H1 (cell line): ENCODE measurements around the gene FREM1. TPM values are rescaled to one million over a fixed set of nuclear protein-coding genes. Genes with fewer than 3 reads are reported as not detected.

Source experiments
- CTCF ChIA-PET: fragments of 300-600 bp; sonication (Branson Sonifier 250); formaldehyde crosslinking; loops from one replicate; lab custom pipeline; 2021; ENCODE audit not compliant: partially characterized antibody; lab: Charles Lee
- POLR2A ChIA-PET: fragments of 300-600 bp; sonication (Branson Sonifier 250); formaldehyde crosslinking; loops from one replicate; lab custom pipeline; 2021; ENCODE audit warnings: inconsistent platforms; ENCODE audit not compliant: partially characterized antibody; lab: Charles Lee
- DNase-seq, 2 experiments: peaks; one replicate each; pipeline versions ENCODE4 v3.0.0 to v3.0.0-alpha.2; 2010 to 2022; ENCODE audit warnings: low spot score in 2 of 2, low read depth in 1 of 2, mixed read lengths in 1 of 2
- FAIRE-seq: peaks from 2 replicates; lab custom pipeline; 2011; peaks lifted over from hg19 to GRCh38; lab: Jason Lieb, UNC
- H2AFZ ChIP-seq: 2 replicates; pipeline ENCODE4 v1.8.1; 2012; ENCODE audit warnings: low read length, inconsistent platforms
- H2AK5ac ChIP-seq: 2 replicates; pipeline ENCODE4 v1.6.1; 2013; ENCODE audit warnings: low read depth, low read length
- H2BK120ac ChIP-seq: replicated peaks from 2 replicates; pipeline ENCODE3; 2013; ENCODE audit warnings: low read depth, low read length, inconsistent platforms
- H2BK12ac ChIP-seq: 2 replicates; pipeline ENCODE4 v1.6.1; 2013; ENCODE audit warnings: low read depth, low read length
- H2BK15ac ChIP-seq: 2 replicates; pipeline ENCODE4 v1.6.1; 2013; ENCODE audit warnings: low read length
- H2BK20ac ChIP-seq: 2 replicates; pipeline ENCODE4 v1.6.1; 2013; ENCODE audit warnings: low read length
- H2BK5ac ChIP-seq: 2 replicates; pipeline ENCODE4 v1.6.1; 2013; ENCODE audit warnings: low read depth, low read length
- H3K14ac ChIP-seq: 2 replicates; pipeline ENCODE4 v1.6.1; 2013; ENCODE audit warnings: inconsistent platforms; ENCODE audit not compliant: insufficient read length
- H3K18ac ChIP-seq: 2 replicates; pipeline ENCODE4 v1.6.1; 2013; ENCODE audit warnings: low read length; ENCODE audit errors: extremely low read depth
- H3K23ac ChIP-seq: 2 replicates; pipeline ENCODE4 v1.6.1; 2013; ENCODE audit warnings: inconsistent platforms; ENCODE audit not compliant: insufficient read length
- H3K23me2 ChIP-seq: 2 replicates; pipeline ENCODE4 v1.6.1; 2013; ENCODE audit warnings: low read depth, low read length
- H3K27ac ChIP-seq: 2 replicates; pipeline ENCODE4 v1.6.1; 2011; ENCODE audit warnings: low read depth, low read length, inconsistent platforms
- H3K27me3 ChIP-seq, 4 experiments: replicated peaks in 1 of 4; 1 replicate in 1 of 4; 2 replicates in 3 of 4; pipeline versions ENCODE4 v1.6.1 to v1.8.1; 2011 to 2013; ENCODE audit warnings: low read length in 3 of 4, mild to moderate bottlenecking in 3 of 4, inconsistent platforms in 2 of 4, mixed read lengths in 2 of 4, moderate library complexity in 1 of 4; ENCODE audit not compliant: control insufficient read depth in 3 of 4, insufficient read depth in 3 of 4; ENCODE audit errors: extremely low read depth in 1 of 4
- H3K36me3 ChIP-seq, 4 experiments: 2 replicates each; pipeline versions ENCODE4 v1.6.1 to v1.8.1; 2011 to 2013; ENCODE audit warnings: mild to moderate bottlenecking in 4 of 4, low read length in 3 of 4, moderate library complexity in 2 of 4, control low read depth in 1 of 4, inconsistent platforms in 1 of 4; ENCODE audit not compliant: insufficient read depth in 4 of 4, control insufficient read depth in 2 of 4
- H3K4ac ChIP-seq: replicated peaks from 2 replicates; pipeline ENCODE3; 2013; ENCODE audit warnings: low read length, low read depth, mixed read lengths, inconsistent platforms; ENCODE audit not compliant: insufficient read length
- H3K4me1 ChIP-seq, 4 experiments: replicated peaks in 1 of 4; 1 replicate in 1 of 4; 2 replicates in 3 of 4; pipeline versions ENCODE4 v1.6.1 to v1.8.1; 2011 to 2013; ENCODE audit warnings: low read length in 3 of 4, inconsistent platforms in 2 of 4, mixed read lengths in 1 of 4; ENCODE audit not compliant: insufficient read depth in 4 of 4, control insufficient read depth in 3 of 4
- H3K4me2 ChIP-seq, 2 experiments: 2 replicates each; pipeline versions ENCODE4 v1.6.1 to v1.8.1; 2011 to 2013; ENCODE audit warnings: low read depth in 2 of 2, low read length in 2 of 2, control low read depth in 1 of 2, inconsistent platforms in 1 of 2, mild to moderate bottlenecking in 1 of 2; ENCODE audit not compliant: insufficient read depth in 1 of 2
- H3K4me3 ChIP-seq, 4 experiments: fragments of 200-600, 300-600 bp in 1 of 4; sonication (generic), shearing (Covaris generic), sonication (Bioruptor Twin) in 1 of 4; 2 replicates each; pipeline versions ENCODE4 v1.5.1 to v1.8.1; 2011 to 2016; ENCODE audit warnings: low read length in 4 of 4, low read depth in 3 of 4, control low read depth in 2 of 4, inconsistent platforms in 2 of 4, mild to moderate bottlenecking in 2 of 4, mixed read lengths in 1 of 4, moderate library complexity in 1 of 4; ENCODE audit not compliant: insufficient read depth in 2 of 4; ENCODE audit errors: extremely low read depth in 1 of 4
- H3K56ac ChIP-seq: replicated peaks from 2 replicates; pipeline ENCODE3; 2013; ENCODE audit warnings: low read depth, mild to moderate bottlenecking, mixed read lengths, low read length, inconsistent platforms; ENCODE audit not compliant: insufficient read length
- H3K79me1 ChIP-seq: 2 replicates; pipeline ENCODE4 v1.6.1; 2013; ENCODE audit warnings: low read depth, low read length, control low read depth
- H3K79me2 ChIP-seq, 2 experiments: 2 replicates each; pipeline versions ENCODE4 v1.6.1 to v1.8.1; 2012 to 2013; ENCODE audit warnings: low read length in 2 of 2, mild to moderate bottlenecking in 2 of 2, inconsistent platforms in 1 of 2; ENCODE audit not compliant: insufficient read depth in 2 of 2, control insufficient read depth in 1 of 2
- H3K9ac ChIP-seq, 4 experiments: replicated peaks in 1 of 4; 1 replicate in 1 of 4; 2 replicates in 3 of 4; pipeline versions ENCODE4 v1.6.1 to v1.8.1; 2011 to 2013; ENCODE audit warnings: low read depth in 3 of 4, low read length in 3 of 4, control low read depth in 2 of 4, mild to moderate bottlenecking in 2 of 4, moderate library complexity in 2 of 4, inconsistent platforms in 1 of 4; ENCODE audit errors: extremely low read depth in 1 of 4
- H3K9me3 ChIP-seq, 2 experiments: 2 replicates each; pipeline versions ENCODE4 v1.6.1 to v1.8.1; 2012 to 2013; ENCODE audit warnings: mild to moderate bottlenecking in 2 of 2, moderate library complexity in 2 of 2, control low read depth in 1 of 2, inconsistent platforms in 1 of 2, low read depth in 1 of 2, low read length in 1 of 2, mixed read lengths in 1 of 2; ENCODE audit not compliant: insufficient read depth in 2 of 2
- H4K20me1 ChIP-seq, 2 experiments: replicated peaks in 1 of 2; 2 replicates each; pipeline versions ENCODE3 to v1.8.1; 2011 to 2013; ENCODE audit warnings: inconsistent platforms in 2 of 2, low read length in 2 of 2, mild to moderate bottlenecking in 1 of 2; ENCODE audit not compliant: insufficient read depth in 2 of 2, control insufficient read depth in 1 of 2
- H4K5ac ChIP-seq: 2 replicates; pipeline ENCODE4 v1.6.1; 2013; ENCODE audit warnings: low read length, low read depth, mixed read lengths, inconsistent platforms; ENCODE audit not compliant: insufficient read length
- H4K8ac ChIP-seq: 2 replicates; pipeline ENCODE4 v1.8.0; 2013; ENCODE audit warnings: mild to moderate bottlenecking, moderate library complexity, low read length, inconsistent platforms; ENCODE audit not compliant: insufficient read depth; ENCODE audit errors: extremely low read depth
- H4K91ac ChIP-seq: replicated peaks from 2 replicates; pipeline ENCODE3; 2013; ENCODE audit warnings: low read length, mixed read lengths, inconsistent platforms; ENCODE audit not compliant: insufficient read length
- BACH1 ChIP-seq: IDR thresholded peaks from 2 replicates; pipeline ENCODE4 v1.6.1; 2012; ENCODE audit warnings: low read length, improper control_type of control experiment
- JUN ChIP-seq: IDR thresholded peaks from 2 replicates; pipeline ENCODE4 v1.6.1; 2011; ENCODE audit warnings: low read depth, mild to moderate bottlenecking, improper control_type of control experiment, low read length
- SAP30 ChIP-seq: fragments of 300-600 bp; sonication (generic); IDR thresholded peaks from 2 replicates; pipeline ENCODE4 v1.7.1; 2012; ENCODE audit warnings: low read length, moderate library complexity, mild to moderate bottlenecking, inconsistent platforms; ENCODE audit not compliant: insufficient read depth, insufficient replicate concordance
- WGBS, 2 experiments: shearing (Covaris generic) in 1 of 2; methylation state at CpG; one replicate each; pipeline versions ENCODE4 v1.1.6 to v1.1.7; 2013 to 2015; ENCODE audit warnings: low lambda C conversion rate in 2 of 2, mixed read lengths in 2 of 2, inconsistent platforms in 1 of 2, low coverage in 1 of 2, missing lambda C conversion rate in 1 of 2; ENCODE audit not compliant: insufficient replicate concordance in 2 of 2, insufficient coverage in 1 of 2, insufficient read length in 1 of 2; ENCODE audit errors: extremely low coverage in 1 of 2, missing lambda C conversion rate in 1 of 2; 5-methylcytosine and 5-hydroxymethylcytosine counted together
- polyA plus RNA-seq, 7 experiments: library from polyadenylated mRNA; depleted of rRNA in 3 of 7; stranded (reverse) in 5 of 7; unstranded in 2 of 7; fragments of >200 nt in 5 of 7; fragments of 200-250 nt in 2 of 7; gene quantifications; 1 replicate in 5 of 7; 2 replicates in 1 of 7; 4 replicates in 1 of 7; pipeline versions ENCODE4 v1.2.1 to v1.2.3, GENCODE V29; 2011 to 2013; ENCODE audit warnings: missing spikeins in 2 of 7, mixed read lengths in 2 of 7
- total RNA-seq: library from RNA; stranded (reverse); fragmentation: NEBNext Ultra II Directional; extraction: Animal tissue kit (Norgen Biotek cat#: 25700); gene quantifications from 2 replicates; pipeline ENCODE4 v1.2.1, GENCODE V29; 2021

Gene FREM1
- total and polyA plus RNA-seq, 2 of the 8 experiments (the other 6 are each of a cell fraction or from before 2014, with no cell fraction given), result 2.6 to 3.1 TPM

- Histone ChIP-seq H3K4me1 (peaks cover 0 to 11% (median 5%) of the 10 kb centered on the region in 4 experiments; a peak in 4 of 7 replicates), H4K5ac (no peak overlapping the region), H3K23me2 (no peaks in the 10 kb centered on the region), H2BK12ac (no peak overlapping the region), H3K9ac (no peak overlapping the region), H3K27me3 (no peaks in the 10 kb centered on the region), H3K9me3 (no peaks in the 10 kb centered on the region), H4K20me1 (no peaks in the 10 kb centered on the region), H3K27ac (no peak overlapping the region), H2BK15ac (no peak overlapping the region), H3K36me3 (no peaks in the 10 kb centered on the region; a peak in 1 of 8 replicates), H3K4me3 (no peak overlapping the region), H2BK120ac (no peak overlapping the region), H3K23ac (no peak overlapping the region), H3K4ac (no peak overlapping the region), H4K8ac (no peak overlapping the region), H4K91ac (no peak overlapping the region), H3K56ac (no peak overlapping the region), H2AFZ (no peak overlapping the region), H3K18ac (no peak overlapping the region), H3K79me2 (no peaks in the 10 kb centered on the region), H3K79me1 (no peaks in the 10 kb centered on the region), H2BK20ac (no peak overlapping the region), H3K14ac (no peak overlapping the region), H2BK5ac (no peak overlapping the region), H2AK5ac (no peak overlapping the region), H3K4me2 (no peak overlapping the region)
- FAIRE-seq (no peak), DNase-seq (no peak)
- ChIA-PET POLR2A (no interaction called here), CTCF (no interaction called here)
- 93% methylated on average over 1 of the region's 1 CpG; no CpG with 5 or more reads in 1 of the 2 experiments for WGBS, 2 experiments
- no peak for TF ChIP-seq JUN
- no peak for TF ChIP-seq BACH1
- no peak for TF ChIP-seq SAP30
Measured at GRCh38 chr9:14888272-14888671, 22.0 kb downstream of the FREM1 start.
